Measurements from ENCODE around the gene KBTBD4.
A peak's percentile ranks its signal among the peaks of the same experiment; 100 is the strongest.
"Not testable (repeated sequence)": the region's sequence is repeated elsewhere in the genome, so short reads cannot be mapped to it uniquely, and the experiment has no call there.

The KBTBD4 gene

GRCh38 chr11:47558695-47559094, 20.1 kb downstream of the KBTBD4 start:
- no peak for DNase-seq

GRCh38 chr11:47557004-47557403, 21.8 kb downstream of the KBTBD4 start:
- DNase-seq, result not testable (repeated sequence)

GRCh38 chr11:47553406-47553743, 25.4 kb downstream of the KBTBD4 start:
- DNase-seq, result no peak

- peak; percentile 94 for DNase-seq
Observed at GRCh38 chr11:47552566-47553405, 26.0 kb downstream of the KBTBD4 start, which contains the start of gene CELF1. TSS of gene CELF1 (minus strand) at chr11:47553132. CDS start at chr11:47499523, 53,609 bp downstream.

- DNase-seq, result peak; percentile 45
Observed at GRCh38 chr11:47552056-47552565, 26.7 kb downstream of the KBTBD4 start.

- DNase-seq, result no peak
Observed at GRCh38 chr11:47551086-47551485, 27.7 kb downstream of the KBTBD4 start.

GRCh38 chr11:47550288-47551047, 28.3 kb downstream of the KBTBD4 start:
- DNase-seq, result no peak

GRCh38 chr11:47546274-47546673, 32.5 kb downstream of the KBTBD4 start:
- DNase-seq, result not testable (repeated sequence)

GRCh38 chr11:47545298-47545697, 33.5 kb downstream of the KBTBD4 start:
- no peak for DNase-seq

- no peak for DNase-seq
Observed at GRCh38 chr11:47541070-47541469, 37.7 kb downstream of the KBTBD4 start.

- DNase-seq, result no peak
Observed at GRCh38 chr11:47539681-47540039, 39.1 kb downstream of the KBTBD4 start.

GRCh38 chr11:47538741-47539565, 39.8 kb downstream of the KBTBD4 start:
- DNase-seq, result no peak

GRCh38 chr11:47536915-47537314, 41.9 kb downstream of the KBTBD4 start:
- no peak for DNase-seq

- no peak for DNase-seq
Observed at GRCh38 chr11:47534704-47535251, 44.0 kb downstream of the KBTBD4 start.

- no peak for DNase-seq
Observed at GRCh38 chr11:47533690-47534151, 45.0 kb downstream of the KBTBD4 start.

- no peak for DNase-seq
Observed at GRCh38 chr11:47532597-47533213, 46.1 kb downstream of the KBTBD4 start.

- no peak for DNase-seq
Observed at GRCh38 chr11:47531666-47532065, 47.1 kb downstream of the KBTBD4 start.

- not testable (repeated sequence) for DNase-seq
Observed at GRCh38 chr11:47530721-47531120, 48.0 kb downstream of the KBTBD4 start.

- DNase-seq, result no peak
Observed at GRCh38 chr11:47529951-47530350, 48.8 kb downstream of the KBTBD4 start.

GRCh38 chr11:47527186-47527585, 51.6 kb downstream of the KBTBD4 start:
- no peak for DNase-seq

- not testable (repeated sequence) for DNase-seq
Observed at GRCh38 chr11:47526032-47526431, 52.7 kb downstream of the KBTBD4 start.

GRCh38 chr11:47524291-47524874, 54.4 kb downstream of the KBTBD4 start:
- DNase-seq, result peak; percentile 32
